IPS-NIHi7 (cell line): ENCODE measurements around the gene SLIT3.

Source experiments
- DNase-seq: peaks from one replicate; pipeline ENCODE4 v3.0.0; 2012; ENCODE audit warnings: mixed read lengths; ENCODE audit errors: extremely low spot score

SLIT3 gene

GRCh38 chr5:168706655-168707069 is 594.3 kb downstream of the SLIT3 start:
- DNase-seq = peak; percentile 70

- DNase-seq = no peak
These were observed 595.6 kb downstream of the SLIT3 start for GRCh38 chr5:168705321-168705720.

- no peak for DNase-seq
These were observed 598.4 kb downstream of the SLIT3 start for GRCh38 chr5:168702511-168702910.

- no peak for DNase-seq
These were observed 599.3 kb downstream of the SLIT3 start for GRCh38 chr5:168701641-168702040.

GRCh38 chr5:168699002-168699401 is 601.9 kb downstream of the SLIT3 start:
- DNase-seq = no peak

- no peak for DNase-seq
These were observed 603.8 kb downstream of the SLIT3 start for GRCh38 chr5:168697034-168697720.

GRCh38 chr5:168696611-168697010 is 604.3 kb downstream of the SLIT3 start:
- no peak for DNase-seq

GRCh38 chr5:168695301-168695835 is 605.6 kb downstream of the SLIT3 start:
- DNase-seq = no peak

GRCh38 chr5:168694289-168694688 is 606.6 kb downstream of the SLIT3 start:
- no peak for DNase-seq

- DNase-seq = no peak
These were observed 607.1 kb downstream of the SLIT3 start for GRCh38 chr5:168693883-168694282.

GRCh38 chr5:168693297-168693696 is 607.6 kb downstream of the SLIT3 start:
- no peak for DNase-seq

GRCh38 chr5:168691891-168692290 is 609.0 kb downstream of the SLIT3 start:
- DNase-seq = no peak

- no peak for DNase-seq
These were observed 611.7 kb downstream of the SLIT3 start for GRCh38 chr5:168689260-168689659.

- no peak for DNase-seq
These were observed 614.1 kb downstream of the SLIT3 start for GRCh38 chr5:168686837-168687236.

GRCh38 chr5:168685566-168685965 is 615.4 kb downstream of the SLIT3 start:
- no peak for DNase-seq

- DNase-seq = no peak
These were observed 617.0 kb downstream of the SLIT3 start for GRCh38 chr5:168683927-168684295.

GRCh38 chr5:168683247-168683926 is 617.6 kb downstream of the SLIT3 start:
- DNase-seq = no peak

- no peak for DNase-seq
These were observed 619.3 kb downstream of the SLIT3 start for GRCh38 chr5:168681556-168682183.

GRCh38 chr5:168680395-168680794 is 620.5 kb downstream of the SLIT3 start:
- no peak for DNase-seq

- peak; percentile 91 for DNase-seq
These were observed 621.4 kb downstream of the SLIT3 start for GRCh38 chr5:168679515-168679920.

GRCh38 chr5:168676501-168676900 is 624.4 kb downstream of the SLIT3 start:
- DNase-seq = no peak

- DNase-seq = no peak
These were observed 625.0 kb downstream of the SLIT3 start for GRCh38 chr5:168675883-168676408.
